Ascending aorta (tissue), 2 donors: ENCODE data around the gene PIGK. TPM values are rescaled to one million over a fixed set of nuclear protein-coding genes. Genes with fewer than 3 reads are reported as not detected.

Experiments
- DNase-seq, 2 donors: peaks; one replicate each; pipeline ENCODE4 v3.0.0-alpha.2; 2019; ENCODE audit warnings: low spot score in 2 of 2
- H3K27ac ChIP-seq, 2 donors: fragments of 200-600 bp; sonication (generic); one replicate each; pipeline ENCODE4 v1.5.1; 2016 to 2017; ENCODE audit warnings: mild to moderate bottlenecking in 1 of 2
- H3K27me3 ChIP-seq: fragments of 200-600 bp; sonication (generic); one replicate; pipeline ENCODE4 v1.5.1; 2017
- H3K36me3 ChIP-seq, 2 donors: fragments of 200-600 bp; sonication (generic); one replicate each; pipeline ENCODE4 v1.5.1; 2016
- H3K4me1 ChIP-seq, 2 donors: fragments of 200-600 bp; sonication (generic); one replicate each; pipeline ENCODE4 v1.5.1; 2016 to 2017; ENCODE audit warnings: mild to moderate bottlenecking in 1 of 2
- H3K4me3 ChIP-seq, 2 donors: fragments of 200-600 bp; sonication (generic); one replicate each; pipeline ENCODE4 v1.5.1; 2016 to 2017; ENCODE audit warnings: mild to moderate bottlenecking in 1 of 2
- H3K9me3 ChIP-seq, 2 donors: fragments of 200-600 bp; sonication (generic); one replicate each; pipeline ENCODE4 v1.5.1; 2016
- CTCF ChIP-seq, 3 experiments: fragments of 200-600 bp in 2 of 3; fragments of 450-650 bp in 1 of 3; sonication (generic) in 2 of 3; IDR thresholded peaks; one replicate each; pipeline ENCODE4 v1.5.1; 2016 to 2019; ENCODE audit warnings: antibody characterized with exemption in 3 of 3, mild to moderate bottlenecking in 1 of 3, moderate library complexity in 1 of 3
- intact Hi-C: fragments of 100-400 bp; cut with DNase I; formaldehyde crosslinking; loops from one replicate; pipeline ENCODE4 v1.15.1; 2023
- total RNA-seq: library from RNA; depleted of rRNA; stranded (reverse); fragments of >200 nt; gene quantifications from one replicate; pipeline ENCODE4 v1.1.0, GENCODE V29; 2016

The PIGK gene
- total RNA-seq, 1 donor from 2014 or later, result 3.4 TPM

- H3K36me3 ChIP-seq, result no peaks in the 10 kb centered on the region
- H3K4me3 ChIP-seq, result no peak overlapping the region
- no peaks in the 10 kb centered on the region for H3K27me3 ChIP-seq
- no peak for DNase-seq
- H3K4me1 ChIP-seq, result no peaks in the 10 kb centered on the region
- intact Hi-C loops, result loop anchor here (5.0 kb wide), 3 partner anchors 794 to 1134 kb away; no protein-coding TSS in a partner anchor
- no peak overlapping the region for H3K27ac ChIP-seq
- TF ChIP-seq CTCF (IDR thresholded peaks at IDR 0.05), result peak; percentile 19 to 66 (median 44)
- H3K9me3 ChIP-seq, result no peaks in the 10 kb centered on the region
These were observed 92.9 kb downstream of the PIGK start for GRCh38 chr1:77126307-77126706.

DNA sequence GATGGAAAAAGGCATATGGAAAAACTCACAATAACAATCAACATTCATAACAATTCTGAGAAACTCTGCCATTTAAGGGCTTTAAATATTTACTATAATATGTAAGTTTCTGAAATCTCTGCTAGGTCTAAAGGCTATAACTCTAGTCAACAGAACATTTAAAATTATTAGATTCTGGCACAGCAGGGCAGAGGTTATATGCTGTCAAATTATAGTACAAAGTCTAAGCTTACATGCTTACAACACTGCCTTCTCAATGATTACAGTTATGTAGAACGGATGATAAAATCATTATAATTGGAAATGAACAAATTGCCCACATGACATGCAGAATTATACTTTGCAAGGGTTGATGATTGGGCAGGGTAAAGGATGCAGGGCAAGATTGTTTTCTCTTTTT, 97.7 kb downstream of the PIGK start:
- intact Hi-C loops, result no loop called here
- no peaks in the 10 kb centered on the region for H3K27me3 ChIP-seq
- no peak for DNase-seq
- TF ChIP-seq CTCF (IDR thresholded peaks at IDR 0.05), result no peak
- H3K36me3 ChIP-seq, result no peaks in the 10 kb centered on the region
- no peak overlapping the region for H3K27ac ChIP-seq
- H3K9me3 ChIP-seq, result no peaks in the 10 kb centered on the region
- no peaks in the 10 kb centered on the region for H3K4me1 ChIP-seq
- no peak overlapping the region for H3K4me3 ChIP-seq

- intact Hi-C loops, result no loop called here
- no peak for TF ChIP-seq CTCF (IDR thresholded peaks at IDR 0.05)
- no peak overlapping the region for H3K4me3 ChIP-seq
- H3K4me1 ChIP-seq, result no peaks in the 10 kb centered on the region
- H3K9me3 ChIP-seq, result no peaks in the 10 kb centered on the region
- no peak overlapping the region for H3K27ac ChIP-seq
- DNase-seq, result no peak
- no peaks in the 10 kb centered on the region for H3K27me3 ChIP-seq
- H3K36me3 ChIP-seq, result no peaks in the 10 kb centered on the region
These were observed 98.3 kb downstream of the PIGK start for GRCh38 chr1:77120950-77121349.

DNA sequence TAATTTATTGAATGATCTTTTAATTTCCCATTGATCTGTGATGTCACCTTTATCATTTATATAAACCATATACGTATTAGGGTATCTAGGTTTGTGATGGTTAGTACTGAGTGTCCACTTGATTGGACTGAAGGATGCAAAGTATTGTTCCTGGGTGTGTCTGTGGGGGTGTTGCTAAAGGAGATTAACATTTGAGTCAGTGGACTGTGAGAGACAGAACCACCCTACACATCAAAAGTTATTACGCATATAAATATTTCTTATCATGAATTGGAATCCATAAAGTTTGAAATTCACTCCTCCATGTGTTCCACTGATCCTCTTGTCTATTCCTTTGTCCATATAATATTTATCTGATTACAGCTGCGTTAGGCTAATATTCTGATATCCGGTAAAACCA, 100.5 kb downstream of the PIGK start:
- no peaks in the 10 kb centered on the region for H3K9me3 ChIP-seq
- intact Hi-C loops, result no loop called here
- peaks cover 0 to 3% of the 10 kb centered on the region in 2 donors for H3K36me3 ChIP-seq
- TF ChIP-seq CTCF (IDR thresholded peaks at IDR 0.05), result no peak
- H3K4me3 ChIP-seq, result no peak overlapping the region
- DNase-seq, result no peak
- no peaks in the 10 kb centered on the region for H3K4me1 ChIP-seq
- no peak overlapping the region for H3K27ac ChIP-seq
- no peaks in the 10 kb centered on the region for H3K27me3 ChIP-seq

DNA sequence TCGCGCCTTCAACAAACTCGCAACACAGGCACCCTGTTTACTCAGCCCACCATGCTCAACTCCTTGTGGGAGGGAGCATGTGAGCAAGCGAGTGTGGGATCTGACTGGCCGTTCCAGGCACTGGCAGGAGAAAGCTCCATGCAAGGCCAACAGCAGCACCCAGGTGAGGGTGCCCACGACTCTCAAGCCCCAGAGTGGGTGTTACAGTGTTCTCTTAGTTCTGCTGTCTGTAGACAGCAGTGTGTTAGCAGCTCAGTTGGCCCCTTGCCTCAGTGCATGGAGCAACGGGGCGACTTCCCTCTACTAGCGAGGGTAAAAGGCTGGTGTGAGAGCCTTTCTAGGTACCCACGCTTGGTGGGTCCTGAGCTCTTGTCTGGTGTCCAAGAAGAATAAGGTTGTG, 114.6 kb downstream of the PIGK start:
- no peaks in the 10 kb centered on the region for H3K36me3 ChIP-seq
- no peaks in the 10 kb centered on the region for H3K27me3 ChIP-seq
- TF ChIP-seq CTCF (IDR thresholded peaks at IDR 0.05), result no peak
- H3K27ac ChIP-seq, result no peak overlapping the region
- no peaks in the 10 kb centered on the region for H3K9me3 ChIP-seq
- no peaks in the 10 kb centered on the region for H3K4me1 ChIP-seq
- intact Hi-C loops, result no loop called here
- DNase-seq, result no peak
- no peak overlapping the region for H3K4me3 ChIP-seq

GRCh38 chr1:77103486-77103885, 115.7 kb downstream of the PIGK start:
- no peak for TF ChIP-seq CTCF (IDR thresholded peaks at IDR 0.05)
- no peak for DNase-seq
- Histone ChIP-seq H3K27ac (no peak overlapping the region), H3K27me3 (no peaks in the 10 kb centered on the region), H3K36me3 (no peaks in the 10 kb centered on the region), H3K4me1 (no peaks in the 10 kb centered on the region), H3K9me3 (no peaks in the 10 kb centered on the region), H3K4me3 (no peak overlapping the region)
- intact Hi-C loops, result no loop called here
